Left colon (tissue), 2 donors: Measurements from ENCODE around the gene FMC1. TPM values are rescaled to one million over a fixed set of nuclear protein-coding genes. Genes with fewer than 3 reads are reported as not detected.
"Not testable (repeated sequence)": the region's sequence is repeated elsewhere in the genome, so short reads cannot be mapped to it uniquely, and the experiment has no call there.

Experiments used
- ATAC-seq: fragments of 200-7000 bp; cut with Tn5 transposase; one replicate; pipeline ENCODE4 v1.9.1; 2020; ENCODE audit warnings: mild to moderate bottlenecking, moderate library complexity
- DNase-seq, 2 donors: peaks; one replicate each; pipeline ENCODE4 v3.0.0-alpha.2; 2020
- intact Hi-C, 2 donors: fragments of 100-400 bp; cut with DNase I in 1 of 2; cut with micrococcal nuclease in 1 of 2; formaldehyde crosslinking; loops; one replicate each; pipeline versions ENCODE4 v1.11.2 to v1.14.0; 2022; cut with DNase I, micrococcal nuclease
- long read RNA-seq: library from polyadenylated mRNA; unstranded; transcript quantifications from one replicate; pipeline ENCODE4 v2.0.0, GENCODE V29; 2021
- total RNA-seq, 2 donors: library from RNA; stranded (reverse); fragmentation: NEBNext Ultra II Directional; extraction: Animal tissue kit (Norgen Biotek cat#: 25700); gene quantifications; one replicate each; pipeline ENCODE4 v1.2.1, GENCODE V29; 2021
- donor health status: DM: no; HTN: no; CAD: no.
- donor health status: DM: yes; HTN: yes; CAD: no.

The FMC1 gene
- total RNA-seq = 10 to 100 TPM; 18.8 to 23.5 TPM
- long read RNA-seq, transcript FMC1-201 (2 exons, 1,210 nt) = major isoform, 20 of 20 reads
- long read RNA-seq, partial matches to known transcripts = 0 of 20 reads
- long read RNA-seq, other reads (novel, unspliced or antisense) = 0 of 20 reads

GRCh38 chr7:139341058-139341775 is at the start of gene FMC1:
Gene FMC1, plus strand, starts transcription at chr7:139341337. Its CDS starts 48 bp downstream, at chr7:139341385.
- DNase-seq = peak; percentile 95 to 96
- ATAC-seq = peak; percentile 74
- intact Hi-C loops = no loop called here

- intact Hi-C loops = no loop called here
- no peak for DNase-seq
- ATAC-seq = no peak
Observed at GRCh38 chr7:139292821-139293220, 48.3 kb upstream of the FMC1 start.

- no peak for DNase-seq
- no peak for ATAC-seq
- intact Hi-C loops = no loop called here
Observed at GRCh38 chr7:139293534-139293933, 47.6 kb upstream of the FMC1 start.

GRCh38 chr7:139294241-139294640 is 46.9 kb upstream of the FMC1 start:
- intact Hi-C loops = no loop called here
- no peak for DNase-seq

GRCh38 chr7:139294951-139295575 is 46.1 kb upstream of the FMC1 start:
- DNase-seq (no peak), ATAC-seq (no peak)
- intact Hi-C loops = no loop called here

More at GRCh38 chr7:139294241-139294640, 46.9 kb upstream of the FMC1 start:
- ATAC-seq = no peak

GRCh38 chr7:139297795-139298194 is 43.3 kb upstream of the FMC1 start:
- ATAC-seq (peak; percentile 76), DNase-seq (no peak)
- intact Hi-C loops = no loop called here

GRCh38 chr7:139299296-139299695 is 41.8 kb upstream of the FMC1 start:
- no peak for DNase-seq
- intact Hi-C loops = no loop called here
- ATAC-seq = no peak

- DNase-seq = no peak
- no peak for ATAC-seq
- intact Hi-C loops = no loop called here
Observed at GRCh38 chr7:139300390-139300789, 40.7 kb upstream of the FMC1 start.

- intact Hi-C loops = no loop called here
- DNase-seq (no peak), ATAC-seq (no peak)
Observed at GRCh38 chr7:139304517-139304916, 36.6 kb upstream of the FMC1 start.

GRCh38 chr7:139317939-139318505 is 23.1 kb upstream of the FMC1 start:
- DNase-seq (no peak), ATAC-seq (no peak)
- intact Hi-C loops = no loop called here

GRCh38 chr7:139321071-139321745 is 19.9 kb upstream of the FMC1 start:
- intact Hi-C loops = no loop called here
- no peak for DNase-seq
- peak; percentile 77 for ATAC-seq

GRCh38 chr7:139324709-139325108 is 16.4 kb upstream of the FMC1 start:
- intact Hi-C loops, ATAC-seq, DNase-seq: not testable (repeated sequence)

GRCh38 chr7:139328375-139328774 is 12.8 kb upstream of the FMC1 start:
- intact Hi-C loops = no loop called here
- ATAC-seq (no peak), DNase-seq (no peak)

GRCh38 chr7:139329119-139329518 is 12.0 kb upstream of the FMC1 start:
- no peak for ATAC-seq
- DNase-seq = no peak
- intact Hi-C loops = no loop called here

- intact Hi-C loops = no loop called here
- ATAC-seq = no peak
- DNase-seq = no peak
Observed at GRCh38 chr7:139330333-139331030, 10.7 kb upstream of the FMC1 start.

- peak; percentile 70 for ATAC-seq
- intact Hi-C loops = no loop called here
- DNase-seq = no peak
Observed at GRCh38 chr7:139332697-139333359, 8.3 kb upstream of the FMC1 start.

- intact Hi-C loops, ATAC-seq, DNase-seq: not testable (repeated sequence)
Observed at GRCh38 chr7:139333443-139333842, 7.7 kb upstream of the FMC1 start.

- DNase-seq (no peak), ATAC-seq (no peak)
- intact Hi-C loops = no loop called here
Observed at GRCh38 chr7:139334399-139335150, 6.6 kb upstream of the FMC1 start.
